Smooth muscle cell of the brain vasculature (primary cell): ENCODE results near the gene CCDC197.

Experiments
- DNase-seq: peaks from one replicate; pipeline ENCODE4 v3.0.0-alpha.2; 2012; ENCODE audit warnings: low read depth, low spot score

CCDC197 gene

DNA sequence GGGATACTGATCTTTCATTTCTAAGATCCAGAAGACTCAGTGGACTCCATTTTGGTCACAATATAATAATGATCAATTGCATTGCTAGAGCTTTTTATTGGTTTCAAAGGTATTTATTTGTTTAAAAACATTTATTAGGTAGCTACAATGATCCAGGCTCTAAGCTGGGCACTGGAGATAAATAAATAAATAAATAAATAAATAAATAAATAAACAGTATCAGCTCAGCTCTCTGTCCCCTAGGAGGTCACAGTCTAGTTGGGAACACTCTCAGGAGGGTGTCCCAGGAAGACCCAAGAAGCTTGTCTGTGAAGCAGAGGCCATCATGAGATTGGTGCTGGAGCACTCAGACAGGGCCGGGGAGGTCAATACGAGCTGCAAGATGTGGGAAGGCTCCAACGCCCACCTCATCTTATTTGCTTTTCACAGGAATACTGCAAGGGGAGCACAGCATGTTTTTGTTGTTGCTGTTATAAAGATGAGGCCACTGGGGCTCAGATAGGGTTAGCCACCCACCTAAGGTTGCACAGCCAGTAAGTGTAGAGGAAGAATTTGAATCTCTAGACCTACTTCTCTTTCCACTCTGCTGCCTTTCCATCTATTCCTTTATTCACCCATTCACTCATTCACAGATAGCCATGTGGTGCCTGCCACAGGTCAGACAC, 36.2 kb upstream of the CCDC197 start:
- no peak for DNase-seq

DNA sequence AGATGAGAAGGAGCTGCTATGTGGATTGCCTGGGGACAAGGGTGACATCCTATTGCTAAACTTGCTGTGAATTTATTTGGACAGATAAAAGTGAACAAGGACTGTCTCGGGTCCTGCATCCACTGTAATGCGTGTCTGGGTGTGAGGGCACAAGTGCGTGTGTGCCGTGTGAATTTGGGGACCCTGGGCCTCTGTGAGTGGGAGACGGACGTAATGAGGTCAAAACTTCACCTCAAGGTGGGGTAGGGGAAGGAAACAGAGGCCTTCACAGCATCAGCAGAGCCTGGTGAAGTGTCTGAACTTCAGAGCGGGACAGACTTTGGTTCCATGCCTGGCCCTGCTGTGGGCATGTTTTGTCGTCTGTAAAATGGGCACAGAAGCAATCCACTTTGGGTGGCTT, 35.5 kb upstream of the CCDC197 start:
- DNase-seq = no peak

DNA sequence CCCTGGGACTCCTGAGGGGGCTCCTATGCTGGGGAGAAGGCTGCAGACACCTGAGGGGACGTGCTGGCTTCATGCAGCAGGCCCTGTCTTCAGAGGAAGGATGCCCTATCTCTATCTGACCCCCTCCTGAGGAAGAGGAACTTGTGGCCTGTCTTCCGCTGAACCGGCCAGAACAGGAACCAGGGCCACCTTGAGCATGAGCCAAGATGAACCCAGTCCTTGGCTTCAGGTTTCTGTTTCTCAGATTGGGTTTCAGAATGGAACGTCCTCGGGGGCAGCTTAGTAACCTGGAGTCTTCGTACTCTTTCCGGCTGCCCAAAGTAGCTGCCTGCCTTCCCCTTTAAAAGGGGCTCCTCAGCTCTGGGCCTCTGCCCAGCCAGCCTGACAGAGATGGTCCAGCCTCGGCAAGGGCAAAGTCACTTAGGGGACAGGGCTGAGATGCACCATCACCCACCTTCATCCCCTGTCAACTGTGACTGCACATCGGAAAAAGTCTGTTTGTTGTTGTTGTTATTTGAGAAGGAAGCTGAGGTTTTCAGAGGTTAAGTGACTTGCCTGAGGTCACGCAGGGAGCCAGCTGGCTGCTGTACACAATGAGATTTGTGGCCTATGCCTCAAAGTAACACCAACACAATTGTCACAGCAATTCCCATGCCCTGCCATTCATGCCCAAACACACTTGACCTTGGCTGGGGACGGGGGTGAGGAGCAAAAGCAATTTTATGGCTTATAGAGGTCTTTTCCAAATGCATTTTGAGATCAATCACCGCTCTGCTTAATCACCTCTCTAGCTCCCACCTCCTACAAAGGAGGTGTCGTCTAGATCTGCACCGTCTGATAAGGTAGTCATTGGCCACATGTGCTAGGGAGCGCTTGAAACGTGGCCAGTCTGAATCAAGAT, 34.1 kb upstream of the CCDC197 start:
- DNase-seq = no peak

DNA sequence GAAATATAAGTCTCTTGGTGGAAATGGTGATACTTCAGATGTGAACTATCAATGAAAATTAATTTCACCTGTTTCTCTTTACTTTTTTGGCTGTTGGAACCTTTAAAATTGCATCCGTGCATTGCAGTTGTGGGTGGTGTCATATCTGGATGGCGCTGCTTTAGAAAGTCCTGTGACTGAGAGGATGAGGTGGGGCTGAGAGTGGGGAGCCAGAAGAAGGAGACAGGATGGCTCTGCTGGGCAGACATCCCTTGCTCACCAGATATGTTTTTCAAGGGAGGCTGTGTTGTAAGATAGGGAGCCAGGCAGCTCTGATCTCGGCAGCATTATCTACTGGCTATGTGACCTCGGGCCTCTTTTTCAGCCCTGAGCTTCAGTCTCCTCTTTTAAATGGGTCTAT, 33.4 kb upstream of the CCDC197 start:
- DNase-seq = no peak

DNA sequence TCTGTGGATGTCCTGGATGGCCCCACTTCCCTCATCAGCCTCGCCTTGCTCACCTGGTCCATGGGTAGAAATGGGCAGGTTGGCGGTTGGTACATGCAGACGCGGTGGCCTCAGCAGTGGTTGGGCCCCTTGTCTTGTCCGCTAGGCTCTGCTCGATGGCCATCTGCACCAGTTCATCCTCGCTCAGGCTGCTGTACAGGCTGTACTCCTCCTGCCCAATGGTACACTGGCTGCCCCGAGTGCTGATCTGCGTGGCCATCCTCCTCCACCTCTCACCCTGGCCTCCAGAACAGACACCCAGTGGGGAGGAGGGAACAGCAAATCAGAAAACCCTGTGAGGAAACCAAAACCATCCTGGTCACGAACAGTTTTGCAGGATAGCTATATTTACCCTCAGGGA, 32.8 kb upstream of the CCDC197 start:
- DNase-seq = no peak

DNA sequence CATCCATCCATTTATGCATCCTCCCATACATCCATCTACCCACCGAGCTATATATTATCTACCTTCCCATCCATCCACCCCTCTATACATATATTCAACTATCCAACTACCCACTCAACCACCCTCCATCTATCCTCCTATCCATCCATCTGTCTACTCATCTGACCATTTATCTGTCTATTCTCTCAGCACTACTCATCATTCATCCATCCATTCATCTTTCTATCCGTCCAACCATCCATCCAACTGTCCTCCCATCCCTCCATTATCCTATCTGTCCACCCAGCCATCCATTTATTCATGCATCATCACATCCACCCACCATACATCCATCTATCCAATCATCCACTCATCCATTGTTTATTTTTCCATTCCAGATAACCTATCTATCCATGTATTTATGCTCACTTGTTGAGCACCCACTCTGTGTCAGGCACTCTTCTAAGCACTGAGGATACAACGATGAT, 32.2 kb upstream of the CCDC197 start:
- DNase-seq = no peak

DNA sequence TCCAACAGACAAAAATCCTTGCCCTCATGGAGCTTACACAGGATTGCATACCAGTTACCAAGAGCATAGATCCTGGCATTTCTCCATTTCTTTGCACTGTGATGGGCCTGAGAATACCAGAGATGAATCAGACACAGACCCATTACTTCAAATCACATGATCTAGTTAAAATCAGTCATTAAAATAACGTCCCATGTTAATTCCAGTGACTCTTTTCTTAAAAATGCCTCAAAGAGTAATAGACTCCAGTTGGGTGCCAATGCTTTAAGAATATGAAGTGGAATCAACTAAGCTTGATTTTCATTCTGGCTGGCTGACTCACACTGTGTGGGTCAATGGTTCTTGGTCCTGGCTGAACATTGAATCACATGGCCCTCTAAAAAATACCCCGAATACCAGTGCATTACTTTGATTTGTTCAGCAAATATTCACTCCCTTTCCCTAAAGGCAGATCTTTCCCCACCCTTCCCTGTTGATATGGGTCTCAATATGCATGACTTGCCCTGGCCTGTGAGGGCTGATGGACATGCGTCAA, 31.7 kb upstream of the CCDC197 start:
- no peak for DNase-seq

DNA sequence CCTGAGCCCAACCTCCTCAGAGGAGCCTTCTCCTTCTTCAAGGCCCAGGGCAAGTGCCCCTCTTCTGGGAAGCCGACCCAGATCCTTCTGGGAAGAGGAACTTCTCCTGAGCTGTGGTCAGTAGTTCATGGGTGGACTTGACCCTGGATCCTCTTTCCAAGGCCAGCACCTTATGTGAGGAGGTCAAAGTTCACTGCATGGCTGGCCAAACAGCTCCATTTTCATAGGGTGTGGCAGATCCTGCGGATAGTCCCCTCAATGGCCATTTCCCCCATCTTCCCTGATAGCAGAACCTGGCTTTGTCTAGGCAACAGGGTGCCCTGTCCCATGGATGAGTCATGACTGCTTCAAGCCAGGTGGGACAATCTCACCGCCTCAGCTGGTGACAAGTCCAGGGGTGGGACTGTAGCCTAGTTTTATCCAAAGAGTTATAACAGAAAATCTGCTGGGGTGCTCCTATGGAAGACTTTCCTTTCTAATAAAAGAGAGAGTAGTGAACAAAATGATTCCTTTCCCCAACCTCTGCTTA, 31.1 kb upstream of the CCDC197 start:
- DNase-seq = no peak

DNA sequence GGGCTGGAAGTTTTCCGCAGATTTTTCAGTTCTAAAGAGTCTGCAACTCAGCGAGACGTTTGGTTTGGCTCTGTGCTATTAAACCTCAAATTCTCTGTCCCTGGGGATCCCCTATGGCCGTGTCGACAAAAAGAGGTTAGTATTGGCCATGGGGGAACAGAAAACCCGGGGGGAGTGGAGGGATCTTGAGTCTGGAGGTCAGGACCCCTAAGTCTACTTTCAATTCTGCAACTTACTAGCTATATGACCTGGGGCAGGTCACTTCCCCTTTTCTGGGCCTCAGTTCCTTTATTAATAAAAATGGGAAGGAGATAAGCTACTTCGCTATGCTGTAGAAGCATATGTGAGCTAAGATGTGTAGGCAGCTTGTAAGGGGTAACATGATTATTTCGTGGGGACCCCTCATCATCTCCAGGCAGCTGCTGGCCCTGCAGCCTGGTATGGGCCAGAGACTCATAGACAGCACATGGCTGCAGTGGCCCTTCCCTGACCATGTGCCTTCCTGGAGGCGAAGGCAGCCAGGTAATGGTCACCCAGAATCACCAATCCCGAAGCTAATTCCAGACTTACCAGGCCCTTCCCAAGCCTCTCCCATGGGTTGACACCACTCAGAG, 29.4 kb upstream of the CCDC197 start:
- no peak for DNase-seq

DNA sequence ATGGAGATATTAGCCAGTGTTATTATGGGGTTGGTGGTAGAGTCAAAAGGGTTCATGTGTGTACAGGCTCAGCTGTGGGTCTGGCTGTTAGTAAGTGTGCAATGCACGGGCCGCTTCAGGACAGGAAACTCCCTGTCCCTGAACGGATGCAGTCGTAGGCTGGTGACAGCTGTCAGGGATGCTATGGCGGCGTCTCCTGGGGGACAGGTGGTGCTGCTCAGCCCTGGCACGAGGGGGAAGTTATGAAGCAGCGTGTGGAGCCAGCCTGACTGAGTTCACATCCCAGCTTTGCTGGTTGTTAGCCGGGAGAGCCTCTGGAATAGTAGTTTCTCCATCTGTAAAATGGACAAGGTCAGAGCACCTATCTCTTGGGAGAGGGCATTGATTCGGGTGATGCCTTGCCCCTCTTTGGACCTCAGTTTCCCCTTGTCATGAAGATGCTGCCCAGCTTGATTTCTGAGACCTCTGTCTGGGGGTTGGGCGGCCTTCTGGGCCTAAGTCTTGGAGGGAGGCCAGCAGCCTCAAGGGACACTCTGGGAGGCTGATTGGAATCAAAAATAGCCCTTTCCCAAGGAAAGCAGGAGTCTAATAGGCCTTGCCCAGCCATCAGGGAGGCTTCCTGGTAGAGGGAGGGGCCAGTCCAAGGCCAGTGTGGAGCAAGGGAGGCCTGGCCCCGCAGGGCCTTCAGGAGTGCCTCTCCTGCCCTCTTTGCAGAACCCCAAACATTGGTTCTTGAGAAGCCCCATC, 27.8 kb upstream of the CCDC197 start:
- DNase-seq = no peak

DNA sequence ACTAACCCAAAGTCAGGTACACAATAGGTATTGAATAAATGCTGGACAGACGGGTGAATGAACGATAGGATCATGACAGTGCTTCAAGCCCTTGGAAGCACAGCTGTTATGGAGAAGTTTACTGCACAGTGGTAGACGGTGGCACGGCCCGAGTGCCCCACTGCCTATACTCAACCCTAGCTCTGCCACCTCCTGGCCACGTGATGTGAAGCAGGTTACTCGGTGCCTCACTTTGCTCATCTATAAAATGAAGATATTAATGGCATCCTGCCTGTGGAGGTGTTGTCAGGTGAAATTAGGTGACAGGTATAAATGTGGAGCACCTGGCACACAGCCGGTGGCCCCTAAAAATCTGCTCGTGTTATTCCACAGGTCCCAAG, 26.5 kb upstream of the CCDC197 start:
- DNase-seq = no peak

DNA sequence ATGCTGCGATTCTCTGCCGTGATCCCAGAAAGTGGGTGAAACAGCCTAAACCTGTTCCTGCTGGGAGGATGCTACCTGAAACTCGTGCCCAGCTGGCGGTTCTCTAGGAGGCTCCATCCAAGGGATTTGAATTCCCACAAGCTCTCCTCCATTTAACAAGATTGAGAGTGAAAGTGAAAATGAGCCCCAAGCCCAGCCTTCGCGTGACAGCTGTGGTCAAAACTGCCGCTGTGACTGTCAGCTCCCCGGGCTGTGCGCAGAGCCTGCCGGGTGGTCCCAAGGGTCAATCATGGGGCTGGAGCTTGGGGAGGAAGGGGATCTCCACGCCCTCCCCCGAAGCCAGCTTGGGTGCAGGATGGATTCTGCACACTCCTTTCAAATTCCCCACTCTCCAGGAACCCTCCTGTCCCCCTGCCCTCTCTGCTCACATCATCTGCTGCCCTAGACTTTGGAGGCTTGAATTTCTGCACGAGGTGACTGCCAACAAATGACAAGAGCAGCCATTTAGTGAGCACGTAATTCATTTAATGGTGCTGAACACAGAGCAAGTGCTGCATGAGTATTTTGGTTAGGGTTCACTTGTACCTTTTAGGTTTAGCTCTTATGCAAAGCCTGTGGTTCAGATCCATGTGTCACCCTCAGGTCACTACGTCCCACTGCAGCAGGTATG, 26.0 kb upstream of the CCDC197 start:
- no peak for DNase-seq

DNA sequence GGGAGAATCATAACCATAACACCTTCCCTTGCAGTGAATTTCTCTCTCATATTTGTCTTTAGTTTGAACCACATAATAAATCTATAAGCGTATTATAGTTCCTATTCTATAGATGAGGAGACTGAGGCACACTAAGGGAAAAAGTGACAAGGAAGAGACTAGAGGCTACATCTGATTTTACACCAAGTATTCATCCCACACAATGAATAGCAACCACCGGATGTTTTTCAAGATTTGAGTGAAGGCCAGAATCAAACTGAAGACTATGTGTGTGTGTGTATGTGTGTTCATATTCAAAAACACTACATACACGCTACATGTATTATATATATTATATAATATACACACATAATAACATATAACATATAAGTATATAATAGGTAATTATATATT, 25.5 kb upstream of the CCDC197 start:
- DNase-seq = no peak

DNA sequence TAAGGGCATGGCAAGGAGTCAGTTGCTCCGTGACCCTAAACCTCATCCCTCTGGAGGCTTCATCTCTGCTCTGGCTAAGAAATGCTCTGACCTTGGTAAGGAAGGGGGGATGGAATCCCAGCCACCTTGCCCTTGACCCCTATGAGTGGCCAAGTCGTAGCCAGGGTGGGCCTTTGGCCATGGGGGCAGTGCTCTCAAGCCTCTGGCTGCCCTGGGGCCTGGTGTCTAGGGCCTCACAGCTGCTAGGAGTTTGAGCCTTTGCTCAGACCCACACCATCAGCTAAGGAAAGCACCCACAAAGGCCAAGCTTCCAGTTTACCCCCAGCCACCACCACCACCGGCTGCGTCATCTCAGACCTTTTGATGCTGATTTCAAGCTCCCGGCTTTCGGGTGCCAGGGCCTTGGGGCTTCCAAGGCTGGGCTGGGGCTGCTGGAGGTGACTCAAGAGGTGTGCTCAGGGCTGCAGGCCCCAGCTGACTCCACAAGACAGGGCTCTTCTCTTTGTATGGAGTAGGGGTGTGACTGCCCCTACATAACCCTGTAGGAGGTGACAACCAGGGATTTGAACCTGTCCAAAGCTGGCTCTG, 24.4 kb upstream of the CCDC197 start:
- DNase-seq = no peak

DNA sequence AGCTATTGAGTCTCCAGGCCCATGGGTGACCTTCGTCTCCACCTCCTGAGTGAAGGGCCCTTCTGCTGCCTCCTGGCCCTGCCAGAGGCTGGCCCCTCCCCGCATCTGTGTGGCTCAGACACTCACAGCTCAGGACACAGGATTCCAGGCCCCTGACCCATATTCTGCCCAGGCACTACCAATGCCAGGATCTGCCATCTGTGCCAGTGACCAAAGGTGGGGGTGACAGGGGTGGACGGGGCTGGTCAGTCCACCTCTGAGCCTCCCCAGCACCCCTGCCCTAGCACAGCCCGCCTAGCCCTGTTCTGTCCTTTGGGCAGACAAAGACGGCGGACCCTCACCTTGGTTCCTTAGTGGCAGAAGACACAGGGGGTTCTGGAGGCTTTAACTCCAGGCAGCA, 23.5 kb upstream of the CCDC197 start:
- DNase-seq = no peak

DNA sequence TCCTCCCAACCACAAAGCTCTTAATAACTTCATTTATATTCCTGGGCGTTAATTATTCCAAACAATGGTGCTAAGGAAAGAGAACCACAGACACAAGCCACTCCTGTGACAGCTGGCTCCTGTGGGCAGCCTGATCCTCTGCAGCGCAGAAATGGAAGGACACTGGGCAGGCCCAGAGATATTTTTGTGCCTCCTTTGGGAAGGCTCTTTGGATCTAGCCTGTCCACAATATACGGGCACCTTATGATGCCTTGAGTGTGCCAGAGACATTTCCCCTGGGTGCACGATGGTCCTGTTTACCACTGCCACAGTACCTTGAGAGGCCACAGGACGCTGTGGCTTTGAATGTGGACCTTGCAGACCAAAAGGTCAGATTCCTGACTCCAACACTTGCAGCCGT, 22.8 kb upstream of the CCDC197 start:
- DNase-seq = no peak

DNA sequence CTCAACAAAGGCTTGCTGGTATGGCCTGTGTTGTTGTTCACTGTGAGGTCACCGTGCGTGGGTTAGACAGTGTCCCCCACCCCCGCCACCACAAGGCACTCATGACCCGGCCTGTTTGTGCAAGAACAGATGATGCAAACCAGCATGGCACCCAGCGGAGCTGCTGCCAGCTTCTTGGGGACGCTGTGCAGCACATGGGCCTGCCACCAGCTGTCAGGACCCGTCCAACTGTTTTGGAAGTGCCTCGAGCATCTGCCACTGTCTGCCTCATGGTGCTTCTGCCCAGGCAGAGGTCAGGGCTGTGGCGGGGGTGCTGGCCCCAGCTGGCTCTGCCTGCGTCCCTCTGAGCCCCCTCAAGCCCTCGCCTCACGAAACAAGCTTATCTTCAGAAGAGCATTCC, 22.3 kb upstream of the CCDC197 start:
- DNase-seq = no peak

DNA sequence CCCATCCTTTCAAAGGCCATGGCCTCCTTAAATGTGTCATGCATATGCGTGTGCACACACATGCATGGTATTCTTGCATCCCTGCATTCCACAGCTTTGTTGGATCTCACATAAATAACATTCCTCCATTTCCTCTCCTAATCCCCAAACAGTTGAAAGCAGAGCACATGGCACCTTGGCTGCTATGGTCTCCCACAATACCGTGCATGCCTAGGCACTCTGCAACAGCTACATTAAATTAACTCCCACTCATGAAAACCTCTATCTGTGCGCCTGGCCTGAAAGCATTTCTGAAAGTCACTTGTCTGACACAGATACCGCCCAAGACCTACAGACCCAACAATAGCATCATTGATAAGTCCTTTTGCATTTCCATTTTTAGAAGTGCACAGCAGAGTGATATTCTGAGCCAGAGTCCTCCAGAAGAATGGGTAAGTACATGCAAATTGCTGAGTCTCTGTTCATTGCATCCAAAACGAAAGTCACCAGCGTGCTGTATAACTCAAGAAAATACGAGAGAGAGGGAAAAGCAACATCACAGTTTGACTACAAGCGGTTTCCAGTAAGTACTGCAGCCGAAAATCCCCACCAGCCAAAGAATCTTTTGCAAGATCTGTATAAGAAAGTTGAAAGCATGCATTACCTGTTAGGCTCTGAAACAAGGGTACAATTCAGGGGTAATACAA, 21.2 kb upstream of the CCDC197 start:
- no peak for DNase-seq

DNA sequence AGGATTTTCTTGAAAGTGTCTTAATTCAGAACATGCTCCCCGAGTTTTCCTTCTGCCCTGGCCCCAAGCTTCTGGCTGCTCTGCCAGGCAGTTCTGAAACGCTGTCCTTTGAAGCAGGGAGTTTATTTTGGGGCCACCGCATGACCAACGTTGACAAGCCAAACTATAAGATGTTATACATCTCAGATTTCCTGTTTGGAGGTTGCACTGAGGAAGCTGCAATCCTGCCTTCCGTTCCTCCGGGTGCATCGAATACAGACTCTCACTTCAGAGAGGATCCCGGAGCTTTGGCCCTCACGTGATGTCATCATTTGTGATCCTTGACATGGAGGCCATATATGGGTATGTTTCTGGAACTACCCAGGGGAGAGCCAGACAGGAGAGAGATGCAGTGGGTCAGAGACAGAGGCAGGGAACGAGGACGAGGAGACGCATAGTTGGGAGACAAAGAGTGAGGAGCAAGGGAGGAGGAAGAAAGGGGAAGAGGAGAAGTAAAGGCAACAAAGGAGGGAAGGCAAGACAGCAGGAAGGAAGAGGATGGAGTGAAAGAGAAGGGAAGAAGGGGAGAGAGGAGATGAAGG, 20.5 kb upstream of the CCDC197 start, which contains the start of gene ASB2:
TSS of gene ASB2 (minus strand) at position 94 of the 581 bp plus-strand sequence. CDS start 12,031 bp downstream, outside the sequence.
- no peak for DNase-seq
